Bronchial epithelial cell (primary cell): ENCODE data around the gene FNDC4. TPM values are rescaled to one million over a fixed set of nuclear protein-coding genes. Genes with fewer than 3 reads are reported as not detected.
"Not testable (repeated sequence)": the region's sequence is repeated elsewhere in the genome, so short reads cannot be mapped to it uniquely, and the experiment has no call there.

Experiments used
- DNase-seq: peaks from one replicate; pipeline ENCODE4 v3.0.0-alpha.2; 2010; ENCODE audit warnings: low read depth
- FAIRE-seq: peaks from 2 replicates; lab custom pipeline; 2011; peaks lifted over from hg19 to GRCh38; lab: Jason Lieb, UNC
- H3K27me3 ChIP-seq: 2 replicates; pipeline ENCODE4 v1.5.1; 2011; ENCODE audit warnings: low read length; ENCODE audit not compliant: control insufficient read depth, insufficient read depth
- H3K36me3 ChIP-seq: 2 replicates; pipeline ENCODE4 v1.5.1; 2011; ENCODE audit warnings: low read length; ENCODE audit not compliant: control insufficient read depth, insufficient read depth
- H3K4me3 ChIP-seq: 2 replicates; pipeline ENCODE4 v1.5.1; 2011; ENCODE audit warnings: mild to moderate bottlenecking, low read depth, low read length, control low read depth
- CTCF ChIP-seq: IDR thresholded peaks from 2 replicates; pipeline ENCODE4 v1.5.1; 2011; ENCODE audit warnings: mild to moderate bottlenecking, moderate library complexity, low read length, control low read depth, inconsistent platforms; ENCODE audit not compliant: insufficient read depth, severe bottlenecking
- total RNA-seq: library from RNA; depleted of rRNA; stranded (reverse); fragments of >200 nt; gene quantifications from 2 replicates; pipeline ENCODE4 v1.2.1, GENCODE V29; 2014

The FNDC4 gene
- total RNA-seq, result 7.6 and 8.1 TPM in 2 replicates

GRCh38 chr2:27494944-27495554 lies at the start of gene FNDC4:
Gene FNDC4, minus strand, starts transcription at chr2:27495200. Its CDS starts 521 bp downstream, at chr2:27494679.
- Histone ChIP-seq H3K36me3 (no peaks in the 10 kb centered on the region), H3K4me3 (peak within 1 kb of the TSS; percentile 55), H3K27me3 (no peaks in the 10 kb centered on the region)
- DNase-seq (no peak), FAIRE-seq (no peak)
- no peak for TF ChIP-seq CTCF

GRCh38 chr2:27544143-27544821 lies 49.3 kb upstream of the FNDC4 start:
- TF ChIP-seq CTCF, result no peak
- no peaks in the 10 kb centered on the region for H3K36me3 ChIP-seq
- FAIRE-seq, result no peak
- H3K4me3 ChIP-seq, result no peak overlapping the region
- H3K27me3 ChIP-seq, result no peaks in the 10 kb centered on the region
- DNase-seq, result no peak

- not testable (repeated sequence) for FAIRE-seq, H3K36me3 ChIP-seq, DNase-seq, H3K4me3 ChIP-seq, H3K27me3 ChIP-seq
These were observed 44.6 kb upstream of the FNDC4 start for GRCh38 chr2:27539649-27540048.

- not testable (repeated sequence) for FAIRE-seq, H3K4me3 ChIP-seq, H3K36me3 ChIP-seq, DNase-seq, H3K27me3 ChIP-seq
These were observed 43.9 kb upstream of the FNDC4 start for GRCh38 chr2:27538839-27539450.

- no peak for DNase-seq
These were observed 42.3 kb upstream of the FNDC4 start for GRCh38 chr2:27537287-27537686.

GRCh38 chr2:27531983-27532382 lies 37.0 kb upstream of the FNDC4 start:
- TF ChIP-seq CTCF, result no peak
- no peak overlapping the region for H3K4me3 ChIP-seq
- no peak for FAIRE-seq
- no peaks in the 10 kb centered on the region for H3K27me3 ChIP-seq
- no peak for DNase-seq
- no peaks in the 10 kb centered on the region for H3K36me3 ChIP-seq

More at GRCh38 chr2:27537287-27537686, 42.3 kb upstream of the FNDC4 start:
- H3K27me3 ChIP-seq, result no peaks in the 10 kb centered on the region
- no peak overlapping the region for H3K4me3 ChIP-seq
- no peaks in the 10 kb centered on the region for H3K36me3 ChIP-seq
- TF ChIP-seq CTCF, result no peak
- no peak for FAIRE-seq
